Rectal smooth muscle tissue (tissue), 1 donor: ENCODE results near the gene CNOT3.
"Not testable (repeated sequence)": the region's sequence is repeated elsewhere in the genome, so short reads cannot be mapped to it uniquely, and the experiment has no call there.

Source experiments
- H3K27ac ChIP-seq: one replicate; pipeline ENCODE4 v1.7.0; 2013; ENCODE audit warnings: low read depth, low read length, inconsistent platforms
- H3K27me3 ChIP-seq: one replicate; pipeline ENCODE4 v1.7.0; 2013; ENCODE audit warnings: low read length; ENCODE audit not compliant: control insufficient read depth, insufficient read depth
- H3K36me3 ChIP-seq: one replicate; pipeline ENCODE4 v1.7.0; 2013; ENCODE audit warnings: low read length; ENCODE audit not compliant: control insufficient read depth, insufficient read depth
- H3K4me1 ChIP-seq: one replicate; pipeline ENCODE4 v1.7.0; 2013; ENCODE audit warnings: low read length; ENCODE audit not compliant: control insufficient read depth, insufficient read depth
- H3K4me3 ChIP-seq: one replicate; pipeline ENCODE4 v1.7.0; 2013; ENCODE audit warnings: low read length
- H3K9ac ChIP-seq: one replicate; pipeline ENCODE4 v1.7.0; 2013; ENCODE audit warnings: low read length

Gene CNOT3

GRCh38 chr19:54169149-54169740 lies 31.7 kb downstream of the CNOT3 start:
- no peak overlapping the region for H3K9ac ChIP-seq
- H3K4me3 ChIP-seq, result no peak overlapping the region
- no peaks in the 10 kb centered on the region for H3K36me3 ChIP-seq
- H3K4me1 ChIP-seq, result no peaks in the 10 kb centered on the region
- H3K27ac ChIP-seq, result no peak overlapping the region
- peaks cover 3% of the 10 kb centered on the region for H3K27me3 ChIP-seq

GRCh38 chr19:54171736-54172431 lies 34.3 kb downstream of the CNOT3 start:
- not testable (repeated sequence) for H3K9ac ChIP-seq, H3K4me1 ChIP-seq, H3K27me3 ChIP-seq, H3K4me3 ChIP-seq, H3K27ac ChIP-seq, H3K36me3 ChIP-seq

GRCh38 chr19:54172471-54173358 lies 35.2 kb downstream of the CNOT3 start, which contains the start of gene TMC4:
TSS of gene TMC4 (minus strand) at chr19:54173160. CDS start at chr19:54173117, 43 bp downstream.
- no peaks in the 10 kb centered on the region for H3K36me3 ChIP-seq
- no peaks in the 10 kb centered on the region for H3K27me3 ChIP-seq
- H3K9ac ChIP-seq, result peak within 1 kb of the TSS; percentile 62
- no peaks in the 10 kb centered on the region for H3K4me1 ChIP-seq
- H3K4me3 ChIP-seq, result peak within 1 kb of the TSS; percentile 72
- H3K27ac ChIP-seq, result no peak within 1 kb of the TSS

- Histone ChIP-seq H3K9ac (no peak overlapping the region), H3K27ac (no peak overlapping the region), H3K36me3 (no peaks in the 10 kb centered on the region), H3K4me3 (no peak overlapping the region), H3K27me3 (no peaks in the 10 kb centered on the region), H3K4me1 (no peaks in the 10 kb centered on the region)
These were observed 35.8 kb downstream of the CNOT3 start for GRCh38 chr19:54173359-54173699.

GRCh38 chr19:54173951-54174834 lies 36.6 kb downstream of the CNOT3 start:
- no peak overlapping the region for H3K27ac ChIP-seq
- no peaks in the 10 kb centered on the region for H3K4me1 ChIP-seq
- H3K4me3 ChIP-seq, result no peak overlapping the region
- no peak overlapping the region for H3K9ac ChIP-seq
- no peaks in the 10 kb centered on the region for H3K36me3 ChIP-seq
- H3K27me3 ChIP-seq, result no peaks in the 10 kb centered on the region

GRCh38 chr19:54178581-54179261 lies 41.2 kb downstream of the CNOT3 start:
- no peaks in the 10 kb centered on the region for H3K4me1 ChIP-seq
- no peak overlapping the region for H3K4me3 ChIP-seq
- H3K9ac ChIP-seq, result no peak overlapping the region
- no peaks in the 10 kb centered on the region for H3K27me3 ChIP-seq
- H3K27ac ChIP-seq, result no peak overlapping the region
- peaks cover 5% of the 10 kb centered on the region for H3K36me3 ChIP-seq

- Histone ChIP-seq H3K9ac (no peak overlapping the region), H3K36me3 (peaks cover 5% of the 10 kb centered on the region), H3K4me3 (no peak overlapping the region), H3K4me1 (no peaks in the 10 kb centered on the region), H3K27ac (no peak overlapping the region), H3K27me3 (no peaks in the 10 kb centered on the region)
These were observed 41.8 kb downstream of the CNOT3 start for GRCh38 chr19:54179262-54179852.

- Histone ChIP-seq H3K36me3 (peaks cover 5% of the 10 kb centered on the region), H3K27ac (no peak overlapping the region), H3K9ac (no peak overlapping the region), H3K4me1 (no peaks in the 10 kb centered on the region), H3K27me3 (no peaks in the 10 kb centered on the region), H3K4me3 (no peak overlapping the region)
These were observed 42.4 kb downstream of the CNOT3 start for GRCh38 chr19:54179921-54180461.

- Histone ChIP-seq H3K4me1 (no peaks in the 10 kb centered on the region), H3K4me3 (no peak overlapping the region), H3K27ac (no peak overlapping the region), H3K9ac (no peak overlapping the region), H3K27me3 (no peaks in the 10 kb centered on the region), H3K36me3 (peaks cover 5% of the 10 kb centered on the region)
These were observed 43.1 kb downstream of the CNOT3 start for GRCh38 chr19:54180691-54181091.

- not testable (repeated sequence) for H3K4me1 ChIP-seq, H3K9ac ChIP-seq, H3K27ac ChIP-seq, H3K36me3 ChIP-seq, H3K27me3 ChIP-seq, H3K4me3 ChIP-seq
These were observed 44.3 kb downstream of the CNOT3 start for GRCh38 chr19:54181894-54182293.

- Histone ChIP-seq H3K9ac (no peak overlapping the region), H3K4me1 (peaks cover 1% of the 10 kb centered on the region), H3K4me3 (no peak overlapping the region), H3K27me3 (no peaks in the 10 kb centered on the region), H3K36me3 (peaks cover 5% of the 10 kb centered on the region), H3K27ac (no peak overlapping the region)
These were observed 45.9 kb downstream of the CNOT3 start for GRCh38 chr19:54183431-54183830.
